Nephron progenitor cell (in vitro differentiated cells): Measurements from ENCODE around the gene MMP7.

Experiments used
- DNase-seq: peaks from one replicate; pipeline ENCODE4 v3.0.0; 2021
- H3K27ac Mint-ChIP-seq: 2 replicates; pipeline ENCODE4 v1.8.0; 2021; ENCODE audit warnings: mild to moderate bottlenecking, moderate library complexity, mixed read lengths
- H3K27me3 Mint-ChIP-seq: 2 replicates; pipeline ENCODE4 v1.8.0; 2021; ENCODE audit warnings: mild to moderate bottlenecking, low read depth, mixed read lengths; ENCODE audit not compliant: poor library complexity
- H3K36me3 Mint-ChIP-seq: 2 replicates; pipeline ENCODE4 v1.8.0; 2021; ENCODE audit warnings: low read depth, mixed read lengths
- H3K4me1 Mint-ChIP-seq: 2 replicates; pipeline ENCODE4 v1.8.0; 2021; ENCODE audit warnings: mixed read lengths
- H3K4me3 Mint-ChIP-seq: 2 replicates; pipeline ENCODE4 v1.8.0; 2021; ENCODE audit warnings: mild to moderate bottlenecking, moderate library complexity, mixed read lengths
- H3K9me3 Mint-ChIP-seq: 2 replicates; pipeline ENCODE4 v1.8.0; 2021; ENCODE audit warnings: mild to moderate bottlenecking, moderate library complexity, mixed read lengths
- CTCF ChIP-seq: fragments of 200-600 bp; sonication (generic); IDR thresholded peaks from 2 replicates; pipeline ENCODE4 v1.5.0; 2021; ENCODE audit warnings: antibody characterized with exemption

The MMP7 gene

DNA sequence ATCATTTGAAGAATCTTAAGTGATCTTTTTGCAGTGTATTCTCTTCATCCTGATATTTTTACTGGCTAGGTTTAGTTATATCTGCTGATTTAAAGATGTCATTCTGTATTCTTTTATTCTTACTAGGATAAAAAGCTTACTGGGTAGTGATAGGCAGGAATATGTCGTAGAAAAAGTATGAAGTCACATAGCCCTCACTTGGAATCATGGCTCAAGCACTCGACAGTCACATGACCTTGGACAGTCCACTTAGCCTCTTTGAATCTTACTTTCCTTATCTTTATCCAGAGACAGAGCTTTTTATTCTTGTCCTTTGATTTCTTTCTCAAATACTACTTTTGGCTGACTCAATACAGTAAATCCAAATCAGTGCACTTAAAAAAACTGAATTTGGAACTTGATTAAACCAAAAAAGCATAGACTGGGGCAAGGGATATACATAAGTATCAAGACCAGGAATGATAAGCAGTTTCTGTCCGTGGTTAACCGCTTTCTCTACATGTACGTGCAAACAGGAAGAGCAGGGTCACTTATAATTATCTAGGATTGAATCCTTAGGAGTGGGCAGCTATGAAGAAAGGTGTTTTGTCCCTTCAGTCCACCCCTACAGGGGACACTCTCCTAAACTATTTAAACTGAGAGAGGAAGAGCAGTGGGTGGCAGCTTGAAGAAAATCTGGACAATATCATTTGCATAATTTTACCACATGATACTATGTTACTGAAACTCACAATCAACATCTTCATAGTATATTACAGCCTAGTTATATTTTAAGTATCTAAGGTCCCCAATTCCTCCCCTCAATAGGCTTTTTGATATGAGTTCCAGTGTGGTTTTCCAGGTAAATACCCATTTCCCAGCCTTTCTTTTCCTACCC lies 8.0 kb downstream of the MMP7 start:
- Mint-ChIP-seq H3K4me3 (no peak overlapping the region), H3K9me3 (no peaks in the 10 kb centered on the region), H3K27me3 (peaks cover 9% of the 10 kb centered on the region), H3K36me3 (no peaks in the 10 kb centered on the region), H3K4me1 (no peaks in the 10 kb centered on the region), H3K27ac (no peak overlapping the region)
- no peak for TF ChIP-seq CTCF
- no peak for DNase-seq

DNA sequence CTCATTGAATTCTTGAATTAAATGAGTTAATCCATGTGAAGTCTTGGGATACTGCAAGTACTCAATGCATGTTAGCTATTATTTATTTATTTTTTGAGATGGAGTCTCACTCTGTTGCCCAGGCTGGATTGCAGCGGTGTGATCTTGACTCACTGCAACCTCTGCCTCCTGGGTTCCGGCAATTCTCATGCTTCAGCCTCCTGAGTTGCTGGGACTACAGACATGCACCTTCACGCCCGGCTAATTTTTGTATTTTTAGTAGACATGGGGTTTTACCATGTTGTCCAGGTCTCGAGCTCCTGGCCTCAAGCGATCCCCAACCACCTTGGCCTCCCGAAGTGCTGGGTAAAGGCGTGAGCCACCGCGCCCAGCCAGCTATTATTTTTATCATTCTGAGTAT lies 9.4 kb downstream of the MMP7 start:
- peaks cover 12% of the 10 kb centered on the region for H3K27me3 Mint-ChIP-seq
- no peak overlapping the region for H3K27ac Mint-ChIP-seq
- no peak for DNase-seq
- no peaks in the 10 kb centered on the region for H3K4me1 Mint-ChIP-seq
- TF ChIP-seq CTCF: no peak
- no peaks in the 10 kb centered on the region for H3K9me3 Mint-ChIP-seq
- no peak overlapping the region for H3K4me3 Mint-ChIP-seq
- H3K36me3 Mint-ChIP-seq: no peaks in the 10 kb centered on the region

- H3K27me3 Mint-ChIP-seq: peaks cover 12% of the 10 kb centered on the region
- no peaks in the 10 kb centered on the region for H3K9me3 Mint-ChIP-seq
- H3K27ac Mint-ChIP-seq: no peak overlapping the region
- no peak for TF ChIP-seq CTCF
- H3K36me3 Mint-ChIP-seq: no peaks in the 10 kb centered on the region
- H3K4me1 Mint-ChIP-seq: no peaks in the 10 kb centered on the region
- no peak for DNase-seq
- H3K4me3 Mint-ChIP-seq: no peak overlapping the region
Measured at GRCh38 chr11:102520514-102520913, 10.0 kb downstream of the MMP7 start.

GRCh38 chr11:102518296-102519094 lies 12.1 kb downstream of the MMP7 start:
- TF ChIP-seq CTCF: no peak
- no peak for DNase-seq
- Mint-ChIP-seq H3K27ac (no peak overlapping the region), H3K36me3 (no peaks in the 10 kb centered on the region), H3K9me3 (no peaks in the 10 kb centered on the region), H3K4me1 (no peaks in the 10 kb centered on the region), H3K4me3 (no peak overlapping the region), H3K27me3 (peaks cover 12% of the 10 kb centered on the region)

DNA sequence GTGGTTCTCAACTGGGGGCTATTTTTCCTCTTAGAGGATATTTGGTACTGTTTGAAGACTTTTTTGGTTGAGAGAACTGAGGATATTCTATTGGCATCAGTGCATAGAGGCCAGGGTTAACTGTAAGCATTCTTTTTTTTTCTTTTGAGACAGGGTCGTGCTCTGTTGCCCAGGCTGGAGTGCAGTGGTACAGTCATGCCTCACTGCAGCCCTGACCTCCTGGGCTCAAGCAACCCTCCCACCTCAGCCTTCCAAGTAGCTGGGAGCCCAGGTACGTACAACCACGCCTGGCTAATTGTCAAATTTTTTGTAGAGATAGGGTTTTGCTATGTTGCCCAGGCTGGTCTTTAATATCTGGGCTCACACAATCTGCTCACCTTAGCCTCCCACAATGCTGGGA lies 12.9 kb downstream of the MMP7 start:
- H3K4me1 Mint-ChIP-seq: no peaks in the 10 kb centered on the region
- H3K36me3 Mint-ChIP-seq: no peaks in the 10 kb centered on the region
- no peak for TF ChIP-seq CTCF
- H3K4me3 Mint-ChIP-seq: no peak overlapping the region
- peak; percentile 28 for DNase-seq
- H3K27ac Mint-ChIP-seq: no peak overlapping the region
- H3K9me3 Mint-ChIP-seq: no peaks in the 10 kb centered on the region
- H3K27me3 Mint-ChIP-seq: peaks cover 12% of the 10 kb centered on the region
